Measurements from ENCODE around the gene NBAS. TPM values are rescaled to one million over a fixed set of nuclear protein-coding genes. Genes with fewer than 3 reads are reported as not detected.
"Not testable (repeated sequence)": the region's sequence is repeated elsewhere in the genome, so short reads cannot be mapped to it uniquely, and the experiment has no call there.

NBAS gene
- total RNA-seq, 2 experiments from 2014 or later, result 24.3 to 25.5 TPM

DNA sequence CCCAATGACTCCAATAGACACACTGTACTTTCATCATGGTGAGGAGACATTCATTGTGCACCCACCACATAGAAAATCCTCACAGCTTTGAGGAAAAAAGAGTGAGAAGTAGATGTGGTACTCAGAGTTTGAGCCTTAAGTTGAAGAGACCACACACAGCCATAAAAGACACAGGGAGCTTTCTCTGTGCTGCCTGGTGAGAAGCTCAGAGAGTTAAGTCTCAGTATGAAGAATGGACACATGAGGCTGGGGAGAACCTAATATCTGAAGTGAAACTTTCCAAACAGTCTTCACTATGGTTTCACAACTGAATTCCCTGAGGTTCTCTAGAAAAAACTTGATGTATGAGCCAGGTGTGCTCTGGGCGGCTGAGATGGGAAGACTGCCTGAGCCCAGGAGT, 237.9 kb downstream of the NBAS start:
- intact Hi-C loops (cut with DNase I, micrococcal nuclease), result no loop called here
- H3K4me3 ChIP-seq (ENCODE audit: low read length), result no peak overlapping the region
- H3K9me3 ChIP-seq (ENCODE audit: control insufficient read depth in 1 of 2, insufficient read depth in 1 of 2, low read length in 2 of 2), result no peaks in the 10 kb centered on the region
- H3K36me3 ChIP-seq (ENCODE audit: insufficient read depth, low read length), result peaks cover 21% of the 10 kb centered on the region
- ChIA-PET CTCF (no interaction called here), POLR2A (no interaction called here)
- peaks cover 4% of the 10 kb centered on the region for H3K4me1 Mint-ChIP-seq (ENCODE audit: low read depth)
- peaks cover 78% of the 10 kb centered on the region for H3K36me3 Mint-ChIP-seq (ENCODE audit: low read depth)
- peaks cover 9% of the 10 kb centered on the region for H3K9me3 Mint-ChIP-seq
- no peaks in the 10 kb centered on the region for H3K27me3 ChIP-seq (ENCODE audit: control insufficient read depth in 1 of 2, insufficient read depth in 2 of 2, low read length in 2 of 2)
- H3K4me3 Mint-ChIP-seq, result no peak overlapping the region
- H3K27me3 Mint-ChIP-seq, result no peaks in the 10 kb centered on the region
- no peak overlapping the region for H3K27ac Mint-ChIP-seq
- H3K4me1 ChIP-seq (ENCODE audit: insufficient read depth, low read length), result no peaks in the 10 kb centered on the region
- ATAC-seq (ENCODE audit: poor library complexity) (no peak), DNase-seq (no peak)
- H3K27ac ChIP-seq (ENCODE audit: low read depth in 1 of 2, low read length in 2 of 2), result no peak overlapping the region
- TF ChIP-seq, protein P1, sequence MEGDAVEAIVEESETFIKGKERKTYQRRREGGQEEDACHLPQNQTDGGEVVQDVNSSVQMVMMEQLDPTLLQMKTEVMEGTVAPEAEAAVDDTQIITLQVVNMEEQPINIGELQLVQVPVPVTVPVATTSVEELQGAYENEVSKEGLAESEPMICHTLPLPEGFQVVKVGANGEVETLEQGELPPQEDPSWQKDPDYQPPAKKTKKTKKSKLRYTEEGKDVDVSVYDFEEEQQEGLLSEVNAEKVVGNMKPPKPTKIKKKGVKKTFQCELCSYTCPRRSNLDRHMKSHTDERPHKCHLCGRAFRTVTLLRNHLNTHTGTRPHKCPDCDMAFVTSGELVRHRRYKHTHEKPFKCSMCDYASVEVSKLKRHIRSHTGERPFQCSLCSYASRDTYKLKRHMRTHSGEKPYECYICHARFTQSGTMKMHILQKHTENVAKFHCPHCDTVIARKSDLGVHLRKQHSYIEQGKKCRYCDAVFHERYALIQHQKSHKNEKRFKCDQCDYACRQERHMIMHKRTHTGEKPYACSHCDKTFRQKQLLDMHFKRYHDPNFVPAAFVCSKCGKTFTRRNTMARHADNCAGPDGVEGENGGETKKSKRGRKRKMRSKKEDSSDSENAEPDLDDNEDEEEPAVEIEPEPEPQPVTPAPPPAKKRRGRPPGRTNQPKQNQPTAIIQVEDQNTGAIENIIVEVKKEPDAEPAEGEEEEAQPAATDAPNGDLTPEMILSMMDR (IDR thresholded peaks at IDR 0.05), result no peak

DNA sequence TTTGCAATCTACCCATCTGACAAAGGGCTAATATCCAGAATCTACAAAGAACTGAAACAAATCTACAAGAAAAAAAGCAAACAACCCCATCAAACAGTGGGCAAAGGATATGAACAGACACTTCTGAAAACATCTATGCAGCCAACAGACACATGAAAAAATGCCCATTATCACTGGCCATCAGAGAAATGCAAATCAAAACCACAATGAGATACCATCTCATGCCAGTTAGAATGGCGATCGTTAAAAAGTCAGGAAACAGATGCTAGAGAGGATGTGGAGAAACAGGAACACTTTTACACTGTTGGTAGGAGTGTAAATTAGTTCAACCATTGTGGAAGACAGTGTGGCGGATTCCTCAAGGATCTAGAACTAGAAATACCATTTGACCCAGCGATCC, 239.7 kb downstream of the NBAS start:
- H3K4me1 ChIP-seq (ENCODE audit: insufficient read depth, low read length); H3K4me3 ChIP-seq (ENCODE audit: low read length); intact Hi-C loops (cut with DNase I, micrococcal nuclease); POLR2A ChIA-PET; H3K27me3 ChIP-seq (ENCODE audit: control insufficient read depth in 1 of 2, insufficient read depth in 2 of 2, low read length in 2 of 2); H3K9me3 ChIP-seq (ENCODE audit: control insufficient read depth in 1 of 2, insufficient read depth in 1 of 2, low read length in 2 of 2); H3K27me3 Mint-ChIP-seq; ATAC-seq (ENCODE audit: poor library complexity); DNase-seq; H3K4me3 Mint-ChIP-seq; H3K27ac Mint-ChIP-seq; CTCF ChIA-PET; H3K27ac ChIP-seq (ENCODE audit: low read depth in 1 of 2, low read length in 2 of 2): not testable (repeated sequence)
- peaks cover 12% of the 10 kb centered on the region for H3K36me3 ChIP-seq (ENCODE audit: insufficient read depth, low read length)
- H3K4me1 Mint-ChIP-seq (ENCODE audit: low read depth), result peaks cover 21% of the 10 kb centered on the region
- H3K9me3 Mint-ChIP-seq, result peaks cover 15% of the 10 kb centered on the region
- H3K36me3 Mint-ChIP-seq (ENCODE audit: low read depth), result peaks cover 95% of the 10 kb centered on the region

DNA sequence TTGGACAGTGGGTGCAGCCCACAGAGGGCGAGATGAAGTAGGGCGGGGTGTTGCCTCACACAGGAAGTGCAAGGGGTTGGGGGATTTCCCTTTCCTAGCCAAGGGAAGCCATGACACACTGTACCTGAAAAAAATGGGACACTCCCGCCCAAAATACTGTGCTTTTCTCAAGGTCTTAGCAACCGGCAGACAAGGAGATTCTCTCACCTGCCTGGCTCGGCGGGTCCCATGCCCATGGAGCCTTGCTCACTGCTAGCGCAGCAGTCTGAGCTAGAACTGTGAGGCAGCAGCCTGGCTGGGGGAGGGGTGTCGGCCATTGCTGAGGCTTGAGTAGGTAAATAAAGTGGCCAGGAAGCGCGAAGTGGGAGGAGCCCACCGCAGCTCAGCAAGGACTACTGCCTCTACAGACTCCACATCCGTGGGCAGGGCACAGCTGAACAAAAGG, 244.7 kb downstream of the NBAS start:
- Mint-ChIP-seq H3K4me3 (no peak overlapping the region), H3K4me1 (ENCODE audit: low read depth) (peaks cover 50% of the 10 kb centered on the region), H3K36me3 (ENCODE audit: low read depth) (peaks cover 88% of the 10 kb centered on the region), H3K27ac (no peak overlapping the region), H3K27me3 (no peaks in the 10 kb centered on the region), H3K9me3 (peaks cover 15% of the 10 kb centered on the region)
- ChIA-PET POLR2A (no interaction called here), CTCF (no interaction called here)
- Histone ChIP-seq H3K9me3 (ENCODE audit: control insufficient read depth in 1 of 2, insufficient read depth in 1 of 2, low read length in 2 of 2) (peaks cover 0 to 10% of the 10 kb centered on the region in 2 experiments), H3K27ac (ENCODE audit: low read depth in 1 of 2, low read length in 2 of 2) (peak overlapping the region in 1 of 2 donors; percentile 16), H3K4me3 (ENCODE audit: low read length) (no peak overlapping the region), H3K36me3 (ENCODE audit: insufficient read depth, low read length) (no peaks in the 10 kb centered on the region), H3K27me3 (ENCODE audit: control insufficient read depth in 1 of 2, insufficient read depth in 2 of 2, low read length in 2 of 2) (no peaks in the 10 kb centered on the region), H3K4me1 (ENCODE audit: insufficient read depth, low read length) (peaks cover 22% of the 10 kb centered on the region)
- ATAC-seq (ENCODE audit: poor library complexity), result peak; percentile 39
- TF ChIP-seq, protein P1 (IDR thresholded peaks at IDR 0.05), result no peak
- intact Hi-C loops (cut with DNase I, micrococcal nuclease), result no loop called here
- peak in 7 of 14 experiments; percentile 2 to 68 (median 6) for DNase-seq

DNA sequence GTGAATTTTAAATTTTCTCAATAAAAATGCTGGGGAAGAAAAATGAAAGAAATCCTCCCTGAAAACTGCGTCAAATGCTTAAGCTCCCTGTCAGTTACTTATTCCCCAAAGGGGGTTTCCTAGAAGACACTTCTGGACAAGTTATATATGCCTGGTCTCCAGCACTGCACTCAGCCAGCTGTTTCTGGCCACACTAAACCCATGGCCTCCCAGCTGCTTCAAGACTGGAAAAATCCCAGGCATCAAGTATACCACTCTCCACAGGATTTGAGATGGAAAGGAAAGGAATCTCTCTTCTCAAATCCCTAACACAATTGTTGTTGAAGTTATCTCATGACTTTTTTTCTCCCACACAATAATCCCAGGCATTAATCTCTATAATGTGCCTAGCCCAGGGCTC, 245.7 kb downstream of the NBAS start:
- H3K9me3 ChIP-seq (ENCODE audit: control insufficient read depth in 1 of 2, insufficient read depth in 1 of 2, low read length in 2 of 2), result peaks cover 0 to 10% of the 10 kb centered on the region in 2 experiments
- Mint-ChIP-seq H3K4me1 (ENCODE audit: low read depth) (peaks cover 59% of the 10 kb centered on the region), H3K9me3 (peaks cover 15% of the 10 kb centered on the region), H3K27me3 (no peaks in the 10 kb centered on the region), H3K36me3 (ENCODE audit: low read depth) (peaks cover 88% of the 10 kb centered on the region), H3K27ac (no peak overlapping the region), H3K4me3 (no peak overlapping the region)
- TF ChIP-seq, protein P1 (IDR thresholded peaks at IDR 0.05), result no peak
- peaks cover 22% of the 10 kb centered on the region for H3K4me1 ChIP-seq (ENCODE audit: insufficient read depth, low read length)
- no peak overlapping the region for H3K4me3 ChIP-seq (ENCODE audit: low read length)
- ChIA-PET POLR2A (no interaction called here), CTCF (no interaction called here)
- no peak overlapping the region for H3K27ac ChIP-seq (ENCODE audit: low read depth in 1 of 2, low read length in 2 of 2)
- H3K36me3 ChIP-seq (ENCODE audit: insufficient read depth, low read length), result no peaks in the 10 kb centered on the region
- ATAC-seq (ENCODE audit: poor library complexity) (no peak), DNase-seq (no peak)
- H3K27me3 ChIP-seq (ENCODE audit: control insufficient read depth in 1 of 2, insufficient read depth in 2 of 2, low read length in 2 of 2), result no peaks in the 10 kb centered on the region
- intact Hi-C loops (cut with DNase I, micrococcal nuclease), result no loop called here

Data from CD4-positive, alpha-beta T cell (primary cell).